GM19025 (cell line): ENCODE data around the gene LONRF2.
"Not testable (repeated sequence)": the region's sequence is repeated elsewhere in the genome, so short reads cannot be mapped to it uniquely, and the experiment has no call there.

ENCODE experiments used
- ATAC-seq: cut with Tn5 transposase; IDR thresholded peaks from one replicate; pipeline ENCODE4 v1.9.1; 2021; ENCODE audit warnings: mild to moderate bottlenecking, low read depth, moderate library complexity; ENCODE audit not compliant: unreplicated experiment

LONRF2 gene

GRCh38 chr2:100257939-100258338, 64.4 kb downstream of the LONRF2 start:
- no peak for ATAC-seq

GRCh38 chr2:100256849-100257248, 65.5 kb downstream of the LONRF2 start:
- ATAC-seq: no peak

GRCh38 chr2:100256416-100256815, 65.9 kb downstream of the LONRF2 start:
- ATAC-seq: no peak

GRCh38 chr2:100254646-100255210, 67.6 kb downstream of the LONRF2 start:
- ATAC-seq: no peak

- ATAC-seq: no peak
Measured at GRCh38 chr2:100253786-100254185, 68.5 kb downstream of the LONRF2 start.

GRCh38 chr2:100252811-100253698, 69.2 kb downstream of the LONRF2 start:
- no peak for ATAC-seq

GRCh38 chr2:100250645-100251044, 71.7 kb downstream of the LONRF2 start:
- no peak for ATAC-seq

- no peak for ATAC-seq
Measured at GRCh38 chr2:100248971-100249370, 73.3 kb downstream of the LONRF2 start.

- not testable (repeated sequence) for ATAC-seq
Measured at GRCh38 chr2:100248556-100248955, 73.7 kb downstream of the LONRF2 start.

- ATAC-seq: peak; percentile 7
Measured at GRCh38 chr2:100248044-100248330, 74.3 kb downstream of the LONRF2 start.

GRCh38 chr2:100247256-100248043, 74.9 kb downstream of the LONRF2 start:
- ATAC-seq: peak; percentile 65

- ATAC-seq: no peak
Measured at GRCh38 chr2:100246163-100247145, 75.8 kb downstream of the LONRF2 start.

GRCh38 chr2:100245681-100246080, 76.6 kb downstream of the LONRF2 start:
- ATAC-seq: no peak

GRCh38 chr2:100244881-100245605, 77.3 kb downstream of the LONRF2 start:
- no peak for ATAC-seq

- no peak for ATAC-seq
Measured at GRCh38 chr2:100243631-100244030, 78.7 kb downstream of the LONRF2 start.

GRCh38 chr2:100242891-100243619, 79.2 kb downstream of the LONRF2 start:
- ATAC-seq: no peak

GRCh38 chr2:100242476-100242875, 79.8 kb downstream of the LONRF2 start:
- ATAC-seq: no peak

- no peak for ATAC-seq
Measured at GRCh38 chr2:100241236-100241635, 81.1 kb downstream of the LONRF2 start.

- ATAC-seq: no peak
Measured at GRCh38 chr2:100240386-100240785, 81.9 kb downstream of the LONRF2 start.
